Rectal smooth muscle tissue (tissue), 1 donor: Measurements from ENCODE around the gene SIN3A.
"Not testable (repeated sequence)": the region's sequence is repeated elsewhere in the genome, so short reads cannot be mapped to it uniquely, and the experiment has no call there.

Experiments used
- H3K27ac ChIP-seq: one replicate; pipeline ENCODE4 v1.7.0; 2013; ENCODE audit warnings: low read depth, low read length, inconsistent platforms
- H3K27me3 ChIP-seq: one replicate; pipeline ENCODE4 v1.7.0; 2013; ENCODE audit warnings: low read length; ENCODE audit not compliant: control insufficient read depth, insufficient read depth
- H3K36me3 ChIP-seq: one replicate; pipeline ENCODE4 v1.7.0; 2013; ENCODE audit warnings: low read length; ENCODE audit not compliant: control insufficient read depth, insufficient read depth
- H3K4me1 ChIP-seq: one replicate; pipeline ENCODE4 v1.7.0; 2013; ENCODE audit warnings: low read length; ENCODE audit not compliant: control insufficient read depth, insufficient read depth
- H3K4me3 ChIP-seq: one replicate; pipeline ENCODE4 v1.7.0; 2013; ENCODE audit warnings: low read length
- H3K9ac ChIP-seq: one replicate; pipeline ENCODE4 v1.7.0; 2013; ENCODE audit warnings: low read length

SIN3A gene

GRCh38 chr15:75451674-75452363, at the start of gene SIN3A:
Gene SIN3A, minus strand, starts transcription at chr15:75451690. Its CDS starts 21,315 bp downstream, at chr15:75430375.
- Histone ChIP-seq H3K36me3 (peaks cover 3% of the 10 kb centered on the region), H3K27ac (peak within 1 kb of the TSS; percentile 100), H3K4me3 (peak within 1 kb of the TSS; percentile 95), H3K9ac (peak within 1 kb of the TSS; percentile 93), H3K4me1 (peaks cover 16% of the 10 kb centered on the region), H3K27me3 (no peaks in the 10 kb centered on the region)

DNA sequence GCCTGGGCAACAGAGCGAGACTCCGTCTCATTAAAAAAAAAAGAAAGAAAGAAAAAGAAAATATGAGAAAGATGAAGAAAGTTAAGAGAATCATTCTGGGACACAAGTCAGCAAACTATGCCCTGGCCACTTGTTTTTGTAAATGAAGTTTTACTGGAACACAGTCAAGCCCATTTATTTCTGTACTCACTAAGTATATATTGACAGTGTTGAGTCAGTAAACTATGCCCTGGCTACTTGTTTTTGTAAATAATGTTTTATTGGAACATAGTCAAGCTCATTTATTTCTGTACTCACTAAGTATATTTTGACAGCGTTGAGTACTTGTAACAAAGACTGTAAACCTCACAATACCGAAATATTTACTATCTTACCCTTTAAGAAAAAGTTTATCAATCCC, 42.2 kb upstream of the SIN3A start:
- H3K4me3 ChIP-seq = no peak overlapping the region
- peaks cover 3% of the 10 kb centered on the region for H3K36me3 ChIP-seq
- no peaks in the 10 kb centered on the region for H3K27me3 ChIP-seq
- H3K27ac ChIP-seq = no peak overlapping the region
- H3K4me1 ChIP-seq = no peaks in the 10 kb centered on the region
- no peak overlapping the region for H3K9ac ChIP-seq

DNA sequence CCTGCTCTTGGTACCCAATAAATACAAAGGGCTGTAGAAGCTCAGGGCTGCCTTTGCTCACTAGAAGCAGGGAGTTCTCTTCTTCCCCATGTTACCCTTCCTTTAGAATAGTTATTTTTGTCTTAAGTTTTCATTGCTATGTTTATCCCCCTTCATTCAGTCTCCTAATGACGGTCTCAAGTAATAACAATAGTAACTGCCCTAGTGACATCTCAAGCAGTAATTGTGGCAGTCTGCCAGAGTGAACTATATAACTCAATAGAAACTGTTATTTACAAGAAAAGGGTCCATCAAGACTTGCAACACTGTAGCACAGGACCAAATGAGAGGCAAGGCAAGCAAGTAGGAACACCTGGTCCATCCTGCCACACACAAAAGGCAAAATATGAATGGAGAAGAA, 32.5 kb upstream of the SIN3A start:
- Histone ChIP-seq H3K9ac (no peak overlapping the region), H3K4me3 (no peak overlapping the region), H3K4me1 (no peaks in the 10 kb centered on the region), H3K36me3 (peaks cover 7% of the 10 kb centered on the region), H3K27me3 (no peaks in the 10 kb centered on the region), H3K27ac (no peak overlapping the region)

GRCh38 chr15:75483556-75483955, 32.1 kb upstream of the SIN3A start:
- not testable (repeated sequence) for H3K9ac ChIP-seq, H3K36me3 ChIP-seq, H3K27ac ChIP-seq, H3K27me3 ChIP-seq, H3K4me3 ChIP-seq, H3K4me1 ChIP-seq

GRCh38 chr15:75483106-75483505, 31.6 kb upstream of the SIN3A start:
- no peak overlapping the region for H3K4me3 ChIP-seq
- H3K27me3 ChIP-seq = no peaks in the 10 kb centered on the region
- H3K27ac ChIP-seq = no peak overlapping the region
- H3K9ac ChIP-seq = no peak overlapping the region
- H3K4me1 ChIP-seq = no peaks in the 10 kb centered on the region
- H3K36me3 ChIP-seq = peaks cover 7% of the 10 kb centered on the region

DNA sequence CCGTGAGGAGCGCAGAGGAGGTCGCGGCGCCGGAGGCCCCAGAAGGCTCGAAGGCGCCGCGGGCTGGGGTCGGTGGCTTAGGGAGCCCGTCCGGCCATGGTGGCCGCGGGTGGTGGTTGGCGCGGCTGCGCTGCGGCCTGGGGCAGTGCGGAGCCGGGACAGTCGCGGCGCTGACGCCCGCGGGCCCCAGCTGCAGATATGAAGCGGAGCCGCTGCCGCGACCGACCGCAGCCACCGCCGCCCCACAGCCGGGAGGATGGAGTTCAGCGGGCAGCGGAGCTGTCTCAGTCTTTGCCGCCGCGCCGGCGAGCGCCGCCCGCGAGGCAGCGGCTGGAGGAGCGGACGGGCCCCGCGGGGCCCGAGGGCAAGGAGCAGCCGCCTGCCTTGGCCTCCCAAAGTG, 29.0 kb upstream of the SIN3A start:
- H3K9ac ChIP-seq, H3K36me3 ChIP-seq: not testable (repeated sequence)

DNA sequence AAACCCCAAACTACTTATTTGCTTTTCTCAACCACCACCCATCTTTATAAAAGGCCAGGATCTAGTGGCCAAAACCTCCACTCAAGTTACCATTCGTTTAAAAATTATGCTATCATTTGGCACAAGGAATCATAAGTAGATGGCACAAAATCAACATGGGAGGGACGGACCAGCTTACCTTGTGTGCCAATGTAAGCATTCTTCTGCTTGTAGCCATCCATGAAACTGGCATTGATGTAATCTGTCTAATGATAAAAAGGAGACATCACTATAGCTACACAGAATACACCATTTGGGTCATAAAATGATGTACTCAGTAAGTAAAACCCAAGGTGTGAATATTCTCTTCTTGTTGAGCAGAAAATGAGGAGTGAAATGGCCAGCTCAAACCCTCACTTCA, 28.2 kb upstream of the SIN3A start:
- H3K4me3 ChIP-seq = no peak overlapping the region
- no peaks in the 10 kb centered on the region for H3K4me1 ChIP-seq
- no peaks in the 10 kb centered on the region for H3K27me3 ChIP-seq
- H3K27ac ChIP-seq = no peak overlapping the region
- peaks cover 3% of the 10 kb centered on the region for H3K36me3 ChIP-seq
- H3K9ac ChIP-seq = no peak overlapping the region

More for the DNA sequence above, 29.0 kb upstream of the SIN3A start:
- H3K27me3 ChIP-seq, H3K27ac ChIP-seq, H3K4me3 ChIP-seq, H3K4me1 ChIP-seq: not testable (repeated sequence)

- H3K27ac ChIP-seq, H3K9ac ChIP-seq, H3K27me3 ChIP-seq, H3K4me1 ChIP-seq, H3K36me3 ChIP-seq, H3K4me3 ChIP-seq: not testable (repeated sequence)
These were observed 25.6 kb upstream of the SIN3A start for GRCh38 chr15:75477094-75477493.

DNA sequence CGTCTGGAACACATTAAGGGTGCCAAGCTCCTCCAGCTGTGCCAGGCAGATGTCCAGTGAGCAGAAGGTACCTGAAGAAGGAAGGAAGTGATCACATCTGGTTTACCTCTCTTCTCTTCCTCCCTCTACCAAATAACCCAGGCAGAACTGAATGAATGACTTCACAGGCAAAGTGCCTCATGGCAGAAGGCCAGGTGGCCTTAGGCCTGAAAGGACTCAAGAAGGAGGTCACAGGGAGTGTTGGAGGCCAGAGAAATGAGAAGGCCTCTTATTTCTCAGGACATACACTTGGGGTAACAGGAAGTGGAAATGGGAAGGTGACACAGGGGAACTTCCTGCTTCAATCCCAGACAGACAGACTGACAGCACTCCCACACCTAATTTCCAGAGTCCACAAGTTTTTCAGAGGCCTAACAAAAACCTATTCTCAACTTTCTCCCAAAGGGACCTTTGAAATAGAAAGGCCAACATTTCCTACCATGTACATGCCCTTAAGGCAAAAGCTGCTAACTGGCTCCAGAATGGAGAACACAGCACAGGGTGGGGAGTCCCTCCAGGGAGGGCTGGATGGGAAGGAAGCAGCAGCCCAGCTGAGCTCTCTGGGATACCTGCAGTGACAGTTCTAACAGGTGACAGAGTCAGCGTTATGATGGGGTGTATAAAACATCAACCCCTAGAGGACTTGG, 17.6 kb upstream of the SIN3A start:
- no peak overlapping the region for H3K9ac ChIP-seq
- no peaks in the 10 kb centered on the region for H3K4me1 ChIP-seq
- no peak overlapping the region for H3K27ac ChIP-seq
- H3K36me3 ChIP-seq = peaks cover 27% of the 10 kb centered on the region
- H3K4me3 ChIP-seq = no peak overlapping the region
- H3K27me3 ChIP-seq = no peaks in the 10 kb centered on the region

DNA sequence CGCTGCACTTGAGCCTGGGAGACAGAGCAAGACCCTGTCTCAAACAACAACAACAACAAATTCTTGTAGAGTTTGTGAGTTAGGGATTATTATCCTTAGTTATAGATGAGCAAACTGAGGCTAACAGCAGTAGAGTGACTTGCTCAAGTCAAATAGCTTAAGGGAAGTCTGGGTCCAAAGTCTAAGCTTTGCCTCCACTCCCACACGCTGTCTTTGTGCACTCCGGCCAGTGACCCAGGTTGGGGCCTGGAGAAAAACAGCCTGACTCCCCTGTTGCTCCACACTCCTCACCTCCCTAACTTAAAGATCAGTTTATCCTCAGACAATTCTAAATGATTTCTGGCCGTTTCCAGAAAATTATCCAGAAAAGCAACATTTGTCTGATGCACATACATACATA, 9.2 kb upstream of the SIN3A start:
- Histone ChIP-seq H3K9ac (no peak overlapping the region), H3K27ac (no peak overlapping the region), H3K4me3 (no peak overlapping the region), H3K36me3 (no peaks in the 10 kb centered on the region), H3K27me3 (no peaks in the 10 kb centered on the region), H3K4me1 (peaks cover 2% of the 10 kb centered on the region)

- Histone ChIP-seq H3K36me3 (no peaks in the 10 kb centered on the region), H3K4me3 (no peak overlapping the region), H3K27me3 (no peaks in the 10 kb centered on the region), H3K4me1 (peaks cover 2% of the 10 kb centered on the region), H3K27ac (no peak overlapping the region), H3K9ac (no peak overlapping the region)
These were observed 8.1 kb upstream of the SIN3A start for GRCh38 chr15:75459581-75459980.

- H3K27me3 ChIP-seq = no peaks in the 10 kb centered on the region
- peak overlapping the region; percentile 21 for H3K9ac ChIP-seq
- H3K4me1 ChIP-seq = peaks cover 10% of the 10 kb centered on the region
- H3K36me3 ChIP-seq = no peaks in the 10 kb centered on the region
- H3K4me3 ChIP-seq = no peak overlapping the region
- no peak overlapping the region for H3K27ac ChIP-seq
These were observed 5.2 kb upstream of the SIN3A start for GRCh38 chr15:75456710-75457109.

- H3K27ac ChIP-seq = peak overlapping the region; percentile 75
- H3K4me3 ChIP-seq = peak overlapping the region; percentile 88
- H3K27me3 ChIP-seq = no peaks in the 10 kb centered on the region
- H3K36me3 ChIP-seq = no peaks in the 10 kb centered on the region
- peak overlapping the region; percentile 69 for H3K9ac ChIP-seq
- H3K4me1 ChIP-seq = peaks cover 10% of the 10 kb centered on the region
These were observed 4.6 kb upstream of the SIN3A start for GRCh38 chr15:75455982-75456531.
